NCI-H146 (cell line): ENCODE data around the gene EPHA8.
A peak's percentile ranks its signal among the peaks of the same experiment; 100 is the strongest.

Experiments
- DNase-seq: peaks from one replicate; lab custom pipeline; 2025; lab: John Stamatoyannopoulos, UW

EPHA8 gene

DNA sequence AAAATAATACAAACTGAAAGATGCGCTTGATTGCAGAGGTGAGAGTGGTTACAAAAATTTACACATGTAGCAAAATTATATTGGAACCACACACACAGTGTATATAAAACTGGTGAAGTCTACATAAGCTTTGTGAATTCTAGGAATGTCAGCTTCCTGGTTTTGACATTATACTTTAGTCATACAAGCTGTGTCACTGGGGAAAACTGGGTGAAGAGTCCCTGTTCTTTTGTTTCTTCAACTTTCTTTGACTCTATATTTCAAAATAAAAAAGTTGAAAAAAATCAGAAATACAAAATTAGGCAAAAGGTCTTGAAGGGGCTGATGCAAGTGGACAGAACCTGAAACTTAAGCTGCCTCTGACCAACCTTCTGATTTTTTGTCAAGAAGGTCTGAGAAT lies 83.1 kb downstream of the EPHA8 start:
- no peak for DNase-seq

DNA sequence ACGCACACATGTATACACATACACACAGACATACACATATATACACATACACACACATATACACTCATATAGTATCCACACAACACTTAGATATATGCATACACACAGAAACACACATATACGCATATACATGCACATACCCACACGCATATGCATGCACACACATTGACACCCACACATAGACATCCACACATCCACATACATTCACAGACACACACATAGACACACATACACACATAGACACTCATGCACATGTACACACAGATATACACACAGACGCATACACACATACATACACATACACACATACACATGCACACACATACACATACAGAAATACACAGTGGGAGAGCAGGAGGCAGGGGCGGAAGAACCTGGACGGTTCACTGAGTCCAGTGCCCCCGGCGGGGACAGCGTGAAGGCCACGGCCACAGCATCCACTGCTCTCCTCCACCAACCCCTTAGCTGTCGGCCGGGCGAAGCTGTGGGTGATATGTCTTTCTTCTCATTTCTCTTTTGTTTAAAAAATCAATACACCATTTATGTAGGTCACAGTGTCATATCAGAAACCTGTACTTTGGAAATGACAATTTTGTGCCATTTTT lies 86.9 kb downstream of the EPHA8 start:
- DNase-seq, result no peak

DNA sequence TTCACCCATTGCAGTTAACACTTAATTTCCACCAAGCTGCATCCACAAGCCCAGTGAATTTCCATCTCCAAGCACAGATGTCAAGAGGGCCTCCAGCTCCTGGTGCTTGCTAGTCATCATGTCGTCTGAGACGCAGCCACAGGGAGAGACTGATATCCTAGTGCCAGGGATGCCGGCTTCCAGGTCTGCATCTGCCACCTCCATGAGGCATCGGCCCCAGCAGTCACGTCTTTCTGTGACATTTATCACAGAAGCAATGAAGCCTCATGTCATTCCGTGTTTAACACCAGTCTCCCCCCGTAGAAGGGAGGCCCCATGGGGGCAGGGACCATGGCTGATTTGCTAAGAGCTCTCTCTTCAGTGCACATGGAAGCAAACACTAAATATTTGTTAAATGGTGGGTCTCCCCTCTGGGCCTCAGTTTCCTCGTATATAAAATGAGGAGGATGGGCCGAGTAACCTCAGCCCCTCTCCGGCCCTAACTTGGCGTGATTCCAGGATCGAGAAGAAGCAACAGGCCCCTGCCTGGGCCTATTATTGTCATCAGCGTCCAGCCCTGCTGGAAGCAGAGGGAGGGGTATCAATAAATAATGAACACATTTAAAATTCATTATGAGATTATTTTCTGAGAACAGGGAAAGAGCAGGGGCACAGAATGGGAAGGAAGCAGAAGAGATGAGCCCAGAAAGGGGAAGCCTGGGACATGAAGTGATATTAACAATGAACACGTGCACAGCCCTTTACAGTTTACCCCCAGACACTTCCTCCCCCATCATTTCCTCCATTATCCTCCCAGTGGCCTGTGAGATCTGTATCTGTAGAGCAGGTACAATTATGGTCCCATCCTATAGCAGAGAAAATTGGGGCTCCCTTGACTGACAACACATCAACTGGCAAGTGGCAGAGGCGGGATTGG lies 88.9 kb downstream of the EPHA8 start:
- peak; percentile 4 for DNase-seq

DNA sequence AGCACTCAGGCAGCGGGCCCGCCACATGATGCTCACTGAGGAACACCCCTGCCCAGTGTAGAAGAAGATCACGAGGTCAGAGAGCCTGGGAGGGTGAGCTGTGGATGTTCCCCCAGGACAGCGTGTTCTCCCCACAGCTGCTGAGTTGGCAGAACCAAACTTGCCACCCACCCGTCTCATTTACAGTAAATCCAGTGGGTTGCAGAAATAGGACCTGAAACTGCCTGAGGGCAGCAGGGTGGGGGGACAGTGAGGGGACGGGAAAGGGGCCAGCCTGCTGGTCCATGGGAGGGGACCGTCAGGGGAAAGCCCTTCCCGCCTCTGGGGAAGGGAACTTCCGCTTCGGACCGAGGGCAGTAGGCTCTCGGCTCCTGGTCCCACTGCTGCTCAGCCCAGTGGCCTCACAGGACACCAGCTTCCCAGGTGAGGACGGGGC lies 89.6 kb downstream of the EPHA8 start, which contains the start of gene C1QB:
C1QB (plus strand) TSS at position 356 of the 436 bp plus-strand sequence. CDS start 6,227 bp downstream, outside the sequence.
- no peak for DNase-seq
